Keratinocyte (primary cell): ENCODE measurements around the gene SMAD3. TPM values are rescaled to one million over a fixed set of nuclear protein-coding genes. Genes with fewer than 3 reads are reported as not detected.

Source experiments
- DNase-seq: peaks from one replicate; pipeline ENCODE4 v3.0.0-alpha.2; 2011; ENCODE audit warnings: low read depth, missing footprints, low spot score
- FAIRE-seq: peaks from 2 replicates; lab custom pipeline; 2011; peaks lifted over from hg19 to GRCh38; lab: Jason Lieb, UNC
- H2AFZ ChIP-seq: 2 replicates; pipeline ENCODE4 v1.6.0; 2012; ENCODE audit warnings: low read length, control low read depth, inconsistent platforms; ENCODE audit not compliant: control insufficient read depth
- H3K27ac ChIP-seq: 2 replicates; pipeline ENCODE4 v1.5.1; 2011; ENCODE audit warnings: low read length; ENCODE audit not compliant: control insufficient read depth, insufficient read depth
- H3K27me3 ChIP-seq: 3 replicates; pipeline ENCODE4 v1.6.0; 2011; ENCODE audit warnings: low read length; ENCODE audit not compliant: control insufficient read depth, insufficient read depth; ENCODE audit errors: extremely low read depth
- H3K36me3 ChIP-seq, 2 experiments: 2 replicates in 1 of 2; 3 replicates in 1 of 2; pipeline ENCODE4 v1.5.1; 2011; ENCODE audit warnings: low read length in 2 of 2, mild to moderate bottlenecking in 1 of 2; ENCODE audit not compliant: control insufficient read depth in 2 of 2, insufficient read depth in 2 of 2; ENCODE audit errors: extremely low read depth in 1 of 2
- H3K4me1 ChIP-seq: 3 replicates; pipeline ENCODE4 v1.5.1; 2011; ENCODE audit warnings: low read length; ENCODE audit not compliant: control insufficient read depth, insufficient read depth; ENCODE audit errors: extremely low read depth
- H3K4me2 ChIP-seq: 3 replicates; pipeline ENCODE4 v1.6.0; 2011; ENCODE audit warnings: low read depth, low read length; ENCODE audit not compliant: control insufficient read depth, insufficient read depth; ENCODE audit errors: extremely low read depth
- H3K4me3 ChIP-seq, 3 experiments: fragments of 200-600 bp in 1 of 3; sonication (generic) in 1 of 3; 2 replicates in 2 of 3; 3 replicates in 1 of 3; pipeline ENCODE4 v1.5.1; 2011 to 2016; ENCODE audit warnings: low read length in 3 of 3, mild to moderate bottlenecking in 3 of 3, control low read depth in 2 of 3, inconsistent platforms in 1 of 3, low read depth in 1 of 3, mixed read lengths in 1 of 3, mixed run types in 1 of 3, moderate library complexity in 1 of 3; ENCODE audit not compliant: control insufficient read depth in 2 of 3, insufficient read depth in 2 of 3; ENCODE audit errors: extremely low read depth in 1 of 3
- H3K79me2 ChIP-seq: 2 replicates; pipeline ENCODE4 v1.6.0; 2012; ENCODE audit warnings: low read length; ENCODE audit not compliant: control insufficient read depth, insufficient read depth
- H3K9ac ChIP-seq: 3 replicates; pipeline ENCODE4 v1.6.0; 2011; ENCODE audit warnings: low read length; ENCODE audit not compliant: control insufficient read depth, insufficient read depth; ENCODE audit errors: extremely low read depth
- H3K9me1 ChIP-seq: 3 replicates; pipeline ENCODE4 v1.6.0; 2011; ENCODE audit warnings: low read length; ENCODE audit not compliant: control insufficient read depth, insufficient read depth; ENCODE audit errors: extremely low read depth
- H3K9me3 ChIP-seq: 2 replicates; pipeline ENCODE4 v1.5.1; 2012; ENCODE audit warnings: low read depth, low read length; ENCODE audit not compliant: control insufficient read depth
- H4K20me1 ChIP-seq: 3 replicates; pipeline ENCODE4 v1.6.0; 2011; ENCODE audit warnings: low read length; ENCODE audit not compliant: control insufficient read depth, insufficient read depth; ENCODE audit errors: extremely low read depth
- EZH2 ChIP-seq: IDR thresholded peaks from one replicate; pipeline ENCODE4 v1.6.1; 2012; ENCODE audit warnings: inconsistent platforms, mild to moderate bottlenecking, low read length, moderate library complexity
- dilution Hi-C: fragments of 300-500 bp; cut with MboI; formaldehyde crosslinking; loops from one replicate; pipeline ENCODE4 v1.7.0; 2020; ENCODE audit warnings: low sequenced_read_pairs; ENCODE audit not compliant: extremely low pct_ligation_motif_present
- polyA plus RNA-seq, 5 experiments: library from polyadenylated mRNA; depleted of rRNA in 3 of 5; stranded (reverse) in 3 of 5; stranded (forward) in 1 of 5; unstranded in 1 of 5; fragments of >200 nt; gene quantifications; 1 replicate in 1 of 5; 2 replicates in 3 of 5; 3 replicates in 1 of 5; pipeline versions ENCODE4 v1.2.1 to v1.2.3, GENCODE V29; 2011 to 2012; ENCODE audit warnings: missing spikeins in 2 of 5, low read depth in 1 of 5, low replicate concordance in 1 of 5
- TF ChIP-seq, protein P1 (sequence below), 3 experiments: IDR thresholded peaks in 1 of 3; conservative IDR thresholded peaks in 1 of 3; optimal IDR thresholded peaks in 1 of 3; 2 replicates in 2 of 3; 3 replicates in 1 of 3; pipeline versions ENCODE3 to v1.5.1; 2011; ENCODE audit warnings: low read length in 3 of 3, mild to moderate bottlenecking in 3 of 3, moderate library complexity in 2 of 3, control low read depth in 1 of 3, inconsistent platforms in 1 of 3; ENCODE audit not compliant: insufficient read depth in 2 of 3; ENCODE audit errors: extremely low read depth in 1 of 3

The SMAD3 gene
- polyA plus RNA-seq, 1 donor (not counting 4 experiments of a cell fraction or from before 2014, with no cell fraction given), result 33.7 TPM

DNA sequence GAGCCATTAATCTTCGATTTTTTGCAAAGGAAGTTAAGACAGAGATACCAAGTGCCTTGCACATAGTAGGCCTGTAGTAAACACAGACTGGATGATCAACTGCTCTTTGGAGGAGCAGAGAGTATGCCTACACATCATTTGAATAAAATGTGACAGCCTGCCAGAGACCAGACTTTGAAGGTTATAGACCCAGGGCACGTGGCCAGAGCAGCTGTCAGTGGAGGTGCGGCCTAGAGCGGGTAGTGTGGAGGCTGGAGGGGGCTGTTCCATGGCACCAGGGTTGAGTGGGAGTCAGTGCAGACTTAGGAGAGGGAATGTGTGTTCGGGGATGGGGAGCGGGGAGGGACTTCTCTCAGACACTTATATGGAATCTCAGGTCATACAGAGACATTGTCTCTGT lies 80.8 kb downstream of the SMAD3 start:
- H3K9ac ChIP-seq, result peak overlapping the region; percentile 77
- peak overlapping the region; percentile 75 for H3K4me2 ChIP-seq
- no peaks in the 10 kb centered on the region for H4K20me1 ChIP-seq
- peaks cover 4% of the 10 kb centered on the region for H3K9me1 ChIP-seq
- dilution Hi-C loops, result no loop called here
- no peaks in the 10 kb centered on the region for H3K27me3 ChIP-seq
- DNase-seq (no peak), FAIRE-seq (no peak)
- H3K9me3 ChIP-seq, result no peaks in the 10 kb centered on the region
- TF ChIP-seq, protein P1, sequence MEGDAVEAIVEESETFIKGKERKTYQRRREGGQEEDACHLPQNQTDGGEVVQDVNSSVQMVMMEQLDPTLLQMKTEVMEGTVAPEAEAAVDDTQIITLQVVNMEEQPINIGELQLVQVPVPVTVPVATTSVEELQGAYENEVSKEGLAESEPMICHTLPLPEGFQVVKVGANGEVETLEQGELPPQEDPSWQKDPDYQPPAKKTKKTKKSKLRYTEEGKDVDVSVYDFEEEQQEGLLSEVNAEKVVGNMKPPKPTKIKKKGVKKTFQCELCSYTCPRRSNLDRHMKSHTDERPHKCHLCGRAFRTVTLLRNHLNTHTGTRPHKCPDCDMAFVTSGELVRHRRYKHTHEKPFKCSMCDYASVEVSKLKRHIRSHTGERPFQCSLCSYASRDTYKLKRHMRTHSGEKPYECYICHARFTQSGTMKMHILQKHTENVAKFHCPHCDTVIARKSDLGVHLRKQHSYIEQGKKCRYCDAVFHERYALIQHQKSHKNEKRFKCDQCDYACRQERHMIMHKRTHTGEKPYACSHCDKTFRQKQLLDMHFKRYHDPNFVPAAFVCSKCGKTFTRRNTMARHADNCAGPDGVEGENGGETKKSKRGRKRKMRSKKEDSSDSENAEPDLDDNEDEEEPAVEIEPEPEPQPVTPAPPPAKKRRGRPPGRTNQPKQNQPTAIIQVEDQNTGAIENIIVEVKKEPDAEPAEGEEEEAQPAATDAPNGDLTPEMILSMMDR (optimal IDR thresholded peaks at IDR 0.05 in 1 of 3, IDR thresholded peaks at IDR 0.05 in 1 of 3, conservative IDR thresholded peaks at IDR 0.05 in 1 of 3; ENCODE audit: extremely low read depth in 1 of 3, insufficient read depth in 2 of 3, low read length in 3 of 3), result no peak
- no peak for TF ChIP-seq EZH2
- no peak overlapping the region for H2AFZ ChIP-seq
- peaks cover 0 to 6% of the 10 kb centered on the region in 2 experiments for H3K36me3 ChIP-seq
- H3K79me2 ChIP-seq, result peaks cover 72% of the 10 kb centered on the region
- peak overlapping the region; percentile 96 for H3K27ac ChIP-seq
- peaks cover 90% of the 10 kb centered on the region for H3K4me1 ChIP-seq
- no peak overlapping the region for H3K4me3 ChIP-seq

GRCh38 chr15:67146875-67147381 lies 81.5 kb downstream of the SMAD3 start:
- DNase-seq, result no peak

More at GRCh38 chr15:67146875-67147381, 81.5 kb downstream of the SMAD3 start:
- FAIRE-seq, result peak; percentile 64
- Histone ChIP-seq H4K20me1 (no peaks in the 10 kb centered on the region), H2AFZ (no peak overlapping the region), H3K36me3 (peaks cover 0 to 6% of the 10 kb centered on the region in 2 experiments), H3K27ac (peak overlapping the region; percentile 96), H3K9ac (peak overlapping the region; percentile 77), H3K9me1 (peaks cover 4% of the 10 kb centered on the region), H3K4me3 (peak overlapping the region in 1 of 3 experiments; percentile 11), H3K9me3 (no peaks in the 10 kb centered on the region), H3K4me2 (peak overlapping the region; percentile 75), H3K4me1 (peaks cover 84% of the 10 kb centered on the region), H3K27me3 (no peaks in the 10 kb centered on the region), H3K79me2 (peaks cover 70% of the 10 kb centered on the region)
- dilution Hi-C loops, result no loop called here
- no peak for TF ChIP-seq EZH2
- TF ChIP-seq, protein P1 (optimal IDR thresholded peaks at IDR 0.05 in 1 of 3, IDR thresholded peaks at IDR 0.05 in 1 of 3, conservative IDR thresholded peaks at IDR 0.05 in 1 of 3; ENCODE audit: extremely low read depth in 1 of 3, insufficient read depth in 2 of 3, low read length in 3 of 3), result no peak
